Fibroblast of lung (primary cell): ENCODE measurements around the gene MFSD11. TPM values are rescaled to one million over a fixed set of nuclear protein-coding genes. Genes with fewer than 3 reads are reported as not detected.
A peak's percentile ranks its signal among the peaks of the same experiment; 100 is the strongest.

Experiments
- DNase-seq, 2 donors: peaks; one replicate each; pipeline versions ENCODE4 v3.0.0 to v3.0.0-alpha.2; 2010; ENCODE audit warnings: low read depth in 2 of 2
- H2AFZ ChIP-seq: 2 replicates; pipeline ENCODE4 v1.5.1; 2012; ENCODE audit warnings: low read length, control low read depth, inconsistent platforms
- H3K27ac ChIP-seq: 2 replicates; pipeline ENCODE4 v1.5.1; 2011; ENCODE audit warnings: low read length, control low read depth; ENCODE audit not compliant: insufficient read depth
- H3K27me3 ChIP-seq: 2 replicates; pipeline ENCODE4 v1.5.1; 2011; ENCODE audit warnings: mild to moderate bottlenecking, low read length; ENCODE audit not compliant: control insufficient read depth, insufficient read depth
- H3K36me3 ChIP-seq: 2 replicates; pipeline ENCODE4 v1.5.1; 2011; ENCODE audit warnings: low read length; ENCODE audit not compliant: control insufficient read depth, insufficient read depth
- H3K4me1 ChIP-seq: 2 replicates; pipeline ENCODE4 v1.5.1; 2011; ENCODE audit warnings: low read length; ENCODE audit not compliant: control insufficient read depth, insufficient read depth; ENCODE audit errors: extremely low read depth
- H3K4me2 ChIP-seq: 2 replicates; pipeline ENCODE4 v1.5.1; 2011; ENCODE audit warnings: low read length, control low read depth; ENCODE audit not compliant: insufficient read depth; ENCODE audit errors: extremely low read depth
- H3K4me3 ChIP-seq, 4 experiments: fragments of 200-600 bp in 1 of 4; sonication (generic) in 1 of 4; replicated peaks in 1 of 4; 2 replicates each; pipeline ENCODE4 v1.5.1; 2011 to 2016; ENCODE audit warnings: low read length in 4 of 4, low read depth in 3 of 4, mild to moderate bottlenecking in 3 of 4, control low read depth in 2 of 4, inconsistent platforms in 1 of 4, mixed read lengths in 1 of 4; ENCODE audit not compliant: insufficient read depth in 1 of 4; ENCODE audit errors: control extremely low read depth in 1 of 4
- H3K79me2 ChIP-seq: 2 replicates; pipeline ENCODE4 v1.5.1; 2012; ENCODE audit warnings: mild to moderate bottlenecking, low read length, inconsistent platforms; ENCODE audit not compliant: control insufficient read depth, insufficient read depth
- H3K9ac ChIP-seq: 2 replicates; pipeline ENCODE4 v1.5.1; 2011; ENCODE audit warnings: mild to moderate bottlenecking, low read length, control low read depth; ENCODE audit not compliant: insufficient read depth
- H3K9me3 ChIP-seq: 2 replicates; pipeline ENCODE4 v1.5.1; 2012; ENCODE audit warnings: low read depth, low read length; ENCODE audit not compliant: control insufficient read depth, insufficient read depth
- H4K20me1 ChIP-seq: 2 replicates; pipeline ENCODE4 v1.5.1; 2011; ENCODE audit warnings: low read length; ENCODE audit not compliant: control insufficient read depth, insufficient read depth; ENCODE audit errors: extremely low read depth
- CTCF ChIP-seq, 2 donors: IDR thresholded peaks in 1 of 2; conservative IDR thresholded peaks in 1 of 2; 1 replicate in 1 of 2; 2 replicates in 1 of 2; pipeline ENCODE4 v1.5.1; 2011 to 2012; ENCODE audit warnings: low read length in 2 of 2, control low read depth in 1 of 2, inconsistent platforms in 1 of 2, low read depth in 1 of 2, mild to moderate bottlenecking in 1 of 2
- EZH2 ChIP-seq: IDR thresholded peaks from 2 replicates; pipeline ENCODE4 v1.5.1; 2012; ENCODE audit warnings: low read length, control low read depth, mild to moderate bottlenecking; ENCODE audit errors: missing control alignments
- polyA plus RNA-seq, 2 donors: library from polyadenylated mRNA; depleted of rRNA in 1 of 2; stranded (reverse) in 1 of 2; unstranded in 1 of 2; fragments of >200 nt; gene quantifications; 2 replicates each; pipeline ENCODE4 v1.2.1, GENCODE V29; 2011 to 2012; ENCODE audit warnings: missing spikeins in 1 of 2
- total RNA-seq: library from RNA; depleted of rRNA; stranded (reverse); fragments of >200 nt; gene quantifications from 2 replicates; pipeline ENCODE4 v1.2.1, GENCODE V29; 2014

MFSD11 gene
- total and polyA plus RNA-seq, 2 donors (not counting 1 experiment from before 2014, with no cell fraction given) = 22.4 to 31.4 TPM

GRCh38 chr17:76733618-76733957, 4.3 kb upstream of the MFSD11 start:
- Histone ChIP-seq H3K4me3 (peak overlapping the region; percentile 16 to 96 (median 94)), H3K27ac (no peak overlapping the region), H3K4me2 (peak overlapping the region; percentile 66), H3K36me3 (peaks cover 14% of the 10 kb centered on the region), H4K20me1 (no peaks in the 10 kb centered on the region), H3K9me3 (no peaks in the 10 kb centered on the region), H3K9ac (no peak overlapping the region), H3K27me3 (no peaks in the 10 kb centered on the region), H2AFZ (no peak overlapping the region), H3K4me1 (peaks cover 5% of the 10 kb centered on the region), H3K79me2 (peaks cover 66% of the 10 kb centered on the region)
- no peak for DNase-seq
- no peak for TF ChIP-seq CTCF (conservative IDR thresholded peaks at IDR 0.05 in 1 of 2, IDR thresholded peaks at IDR 0.05 in 1 of 2; ENCODE audit: low read depth in 1 of 2, low read length in 2 of 2)
- no peak for TF ChIP-seq EZH2

- Histone ChIP-seq H3K4me3 (peak overlapping the region; percentile 93 to 96 (median 94)), H3K36me3 (peaks cover 14% of the 10 kb centered on the region), H3K4me1 (peaks cover 8% of the 10 kb centered on the region), H3K79me2 (peaks cover 69% of the 10 kb centered on the region), H3K27ac (peak overlapping the region; percentile 9), H3K9me3 (no peaks in the 10 kb centered on the region), H3K4me2 (peak overlapping the region; percentile 95), H3K27me3 (no peaks in the 10 kb centered on the region), H2AFZ (no peak overlapping the region), H3K9ac (no peak overlapping the region), H4K20me1 (no peaks in the 10 kb centered on the region)
- peak; percentile 44 to 46 for DNase-seq
- TF ChIP-seq CTCF (conservative IDR thresholded peaks at IDR 0.05 in 1 of 2, IDR thresholded peaks at IDR 0.05 in 1 of 2; ENCODE audit: low read depth in 1 of 2, low read length in 2 of 2) (no peak), EZH2 (no peak)
Observed at GRCh38 chr17:76734080-76734840, 3.7 kb upstream of the MFSD11 start.

GRCh38 chr17:76735006-76735405, 2.9 kb upstream of the MFSD11 start:
- H2AFZ ChIP-seq = no peak overlapping the region
- H3K27me3 ChIP-seq = no peaks in the 10 kb centered on the region
- H4K20me1 ChIP-seq = no peaks in the 10 kb centered on the region
- H3K4me3 ChIP-seq = peak overlapping the region; percentile 93 to 96 (median 94)
- peaks cover 8% of the 10 kb centered on the region for H3K4me1 ChIP-seq
- peak overlapping the region; percentile 95 for H3K4me2 ChIP-seq
- peak overlapping the region; percentile 27 for H3K9ac ChIP-seq
- H3K79me2 ChIP-seq = peaks cover 68% of the 10 kb centered on the region
- TF ChIP-seq EZH2 (no peak), CTCF (conservative IDR thresholded peaks at IDR 0.05 in 1 of 2, IDR thresholded peaks at IDR 0.05 in 1 of 2; ENCODE audit: low read depth in 1 of 2, low read length in 2 of 2) (peak in 1 of 2 donors; percentile 2)
- DNase-seq = peak; percentile 48 to 53
- peak overlapping the region; percentile 22 for H3K27ac ChIP-seq
- H3K36me3 ChIP-seq = peaks cover 14% of the 10 kb centered on the region
- H3K9me3 ChIP-seq = no peaks in the 10 kb centered on the region
